Neuronal stem cell (in vitro differentiated cells): Measurements from ENCODE around the gene ZNF440.

ENCODE experiments used
- DNase-seq: peaks from one replicate; pipeline ENCODE4 v3.0.0-alpha.2; 2013; ENCODE audit warnings: low spot score
- H2AFZ ChIP-seq: one replicate; pipeline ENCODE4 v1.6.1; 2013; ENCODE audit warnings: mild to moderate bottlenecking, low read length, inconsistent platforms
- H2AK5ac ChIP-seq: 2 replicates; pipeline ENCODE4 v1.6.1; 2013; ENCODE audit warnings: low read depth, mild to moderate bottlenecking, inconsistent platforms, low read length, moderate library complexity, mixed read lengths
- H2BK120ac ChIP-seq: 2 replicates; pipeline ENCODE4 v1.6.1; 2013; ENCODE audit warnings: low read depth, mild to moderate bottlenecking, inconsistent platforms, low read length, moderate library complexity, mixed read lengths
- H2BK12ac ChIP-seq: one replicate; pipeline ENCODE4 v1.6.1; 2013; ENCODE audit warnings: low read length, inconsistent platforms
- H2BK15ac ChIP-seq: 2 replicates; pipeline ENCODE4 v1.6.1; 2013; ENCODE audit warnings: mild to moderate bottlenecking, low read length, inconsistent platforms, mixed read lengths
- H2BK5ac ChIP-seq: one replicate; pipeline ENCODE4 v1.6.1; 2013; ENCODE audit warnings: inconsistent platforms, mild to moderate bottlenecking, low read length, moderate library complexity
- H3K14ac ChIP-seq: one replicate; pipeline ENCODE4 v1.6.1; 2013; ENCODE audit warnings: low read length, inconsistent platforms
- H3K18ac ChIP-seq: 2 replicates; pipeline ENCODE4 v1.6.1; 2013; ENCODE audit warnings: low read length, inconsistent platforms
- H3K23ac ChIP-seq: 2 replicates; pipeline ENCODE4 v1.6.1; 2013; ENCODE audit warnings: low read depth, mild to moderate bottlenecking, mixed read lengths, low read length, inconsistent platforms; ENCODE audit not compliant: poor library complexity
- H3K27ac ChIP-seq: replicated peaks from 3 replicates; pipeline ENCODE4 v1.5.1; 2013; ENCODE audit warnings: low read length, inconsistent platforms
- H3K27me3 ChIP-seq, 3 experiments: 2 replicates each; pipeline ENCODE4 v1.6.1; 2013; ENCODE audit warnings: low read length in 3 of 3, mild to moderate bottlenecking in 2 of 3, inconsistent platforms in 1 of 3, low read depth in 1 of 3, mixed read lengths in 1 of 3, moderate library complexity in 1 of 3; ENCODE audit not compliant: control insufficient read depth in 3 of 3, insufficient read depth in 3 of 3
- H3K36me3 ChIP-seq, 2 donors: replicated peaks in 1 of 2; 2 replicates each; pipeline ENCODE4 v1.6.1; 2013; ENCODE audit warnings: low read length in 2 of 2; ENCODE audit not compliant: control insufficient read depth in 2 of 2, insufficient read depth in 2 of 2
- H3K4ac ChIP-seq: 2 replicates; pipeline ENCODE4 v1.6.1; 2013; ENCODE audit warnings: inconsistent platforms, mild to moderate bottlenecking, low read length, moderate library complexity
- H3K4me1 ChIP-seq, 2 donors: 1 replicate in 1 of 2; 2 replicates in 1 of 2; pipeline ENCODE4 v1.6.1; 2013; ENCODE audit warnings: low read length in 2 of 2, low read depth in 1 of 2; ENCODE audit not compliant: control insufficient read depth in 2 of 2, insufficient read depth in 1 of 2
- H3K4me2 ChIP-seq: one replicate; pipeline ENCODE4 v1.6.1; 2013; ENCODE audit warnings: mild to moderate bottlenecking, low read length, inconsistent platforms; ENCODE audit not compliant: insufficient read depth, poor library complexity, severe bottlenecking
- H3K4me3 ChIP-seq, 2 donors: 2 replicates each; pipeline ENCODE4 v1.5.1; 2013; ENCODE audit warnings: low read length in 2 of 2, mild to moderate bottlenecking in 2 of 2, inconsistent platforms in 1 of 2, moderate library complexity in 1 of 2
- H3K79me1 ChIP-seq: one replicate; pipeline ENCODE4 v1.6.1; 2013; ENCODE audit warnings: low read depth, mild to moderate bottlenecking, inconsistent platforms, low read length, moderate library complexity
- H3K9ac ChIP-seq: one replicate; pipeline ENCODE4 v1.6.1; 2013; ENCODE audit warnings: mild to moderate bottlenecking, low read depth, low read length, inconsistent platforms; ENCODE audit not compliant: poor library complexity
- H3K9me3 ChIP-seq, 2 donors: replicated peaks in 1 of 2; 2 replicates each; pipeline versions ENCODE3 to v1.6.1; 2013; ENCODE audit warnings: low read length in 2 of 2, mild to moderate bottlenecking in 2 of 2, inconsistent platforms in 1 of 2, low read depth in 1 of 2, mixed read lengths in 1 of 2, moderate library complexity in 1 of 2; ENCODE audit not compliant: control insufficient read depth in 2 of 2, insufficient read depth in 1 of 2
- H4K8ac ChIP-seq: one replicate; pipeline ENCODE4 v1.6.1; 2013; ENCODE audit warnings: low read depth, mild to moderate bottlenecking, inconsistent platforms, low read length, moderate library complexity
- H4K91ac ChIP-seq: one replicate; pipeline ENCODE4 v1.6.1; 2013; ENCODE audit warnings: low read length, low read depth, mild to moderate bottlenecking, inconsistent platforms; ENCODE audit not compliant: poor library complexity
- WGBS, 2 donors: extraction: QIAGEN DNeasy Blood & Tissue Kit; methylation state at CpG; one replicate each; pipeline ENCODE4 v1.1.7; 2013; ENCODE audit warnings: missing lambda C conversion rate in 2 of 2, mixed read lengths in 1 of 2; ENCODE audit not compliant: insufficient read length in 2 of 2, insufficient replicate concordance in 1 of 2; ENCODE audit errors: extremely low coverage in 2 of 2; 5-methylcytosine and 5-hydroxymethylcytosine counted together

The ZNF440 gene

DNA sequence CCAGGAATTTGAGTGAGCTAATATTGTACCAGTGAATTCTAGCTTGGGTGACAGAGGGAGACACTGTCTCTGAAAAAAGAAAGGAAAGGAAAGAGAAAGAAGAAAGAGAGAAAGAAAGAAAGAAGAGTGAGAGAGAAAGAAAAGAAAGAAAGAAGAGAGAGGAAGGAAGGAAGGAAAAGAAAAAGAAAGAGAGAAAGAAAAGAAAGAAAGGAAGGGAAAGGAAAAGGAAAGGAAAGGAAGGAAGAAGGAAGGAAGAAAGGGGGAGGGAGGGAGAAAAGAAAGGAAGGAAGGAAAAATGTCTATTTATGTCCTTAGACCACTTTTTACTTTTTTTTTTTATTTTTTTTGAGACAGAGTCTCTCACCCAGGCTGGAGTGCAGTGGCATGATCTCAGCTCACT lies 21.1 kb upstream of the ZNF440 start:
- DNase-seq = no peak
- no peaks in the 10 kb centered on the region for H3K27me3 ChIP-seq

GRCh38 chr19:11797491-11797890 lies 16.6 kb upstream of the ZNF440 start:
- peak overlapping the region; percentile 71 for H3K27ac ChIP-seq
- H3K4me3 ChIP-seq = peak overlapping the region; percentile 27 to 81
- H2AFZ ChIP-seq = peak overlapping the region; percentile 97

More for the DNA sequence above, 21.1 kb upstream of the ZNF440 start:
- no peak overlapping the region for H2AK5ac ChIP-seq
- H2BK15ac ChIP-seq = no peak overlapping the region
- no peak overlapping the region for H3K27ac ChIP-seq
- no peaks in the 10 kb centered on the region for H3K79me1 ChIP-seq
- H4K91ac ChIP-seq = no peak overlapping the region
- no peak overlapping the region for H2BK5ac ChIP-seq
- no peak overlapping the region for H2BK120ac ChIP-seq
- no peak overlapping the region for H2AFZ ChIP-seq
- H3K23ac ChIP-seq = no peak overlapping the region
- H4K8ac ChIP-seq = no peak overlapping the region
- no peak overlapping the region for H2BK12ac ChIP-seq
- peaks cover 0 to 8% of the 10 kb centered on the region in 2 donors for H3K9me3 ChIP-seq
- H3K4me2 ChIP-seq = no peak overlapping the region
- H3K14ac ChIP-seq = no peak overlapping the region
- H3K36me3 ChIP-seq = no peaks in the 10 kb centered on the region
- no peak overlapping the region for H3K18ac ChIP-seq
- H3K4me3 ChIP-seq = no peak overlapping the region
- H3K4ac ChIP-seq = no peak overlapping the region
- peaks cover 4 to 5% of the 10 kb centered on the region in 2 donors for H3K4me1 ChIP-seq
- H3K9ac ChIP-seq = no peak overlapping the region

GRCh38 chr19:11798391-11799330 lies 15.4 kb upstream of the ZNF440 start, which contains the start of gene ZNF491:
Gene ZNF491 (plus strand): TSS chr19:11798523. CDS start chr19:11805954, 7,431 bp downstream.
- H3K27me3 ChIP-seq = no peaks in the 10 kb centered on the region
- no peaks in the 10 kb centered on the region for H3K79me1 ChIP-seq
- no peak within 1 kb of the TSS for H3K4ac ChIP-seq
- H4K91ac ChIP-seq = no peak within 1 kb of the TSS
- H2BK12ac ChIP-seq = no peak within 1 kb of the TSS
- H2AFZ ChIP-seq = peak within 1 kb of the TSS; percentile 97
- no peak within 1 kb of the TSS for H4K8ac ChIP-seq
- no peak within 1 kb of the TSS for H3K23ac ChIP-seq
- H3K4me2 ChIP-seq = peak within 1 kb of the TSS; percentile 54
- no peaks in the 10 kb centered on the region for H3K36me3 ChIP-seq
- H3K18ac ChIP-seq = peak within 1 kb of the TSS; percentile 80
- no peak within 1 kb of the TSS for H2AK5ac ChIP-seq
- H3K27ac ChIP-seq = peak within 1 kb of the TSS; percentile 90
- no peak within 1 kb of the TSS for H2BK120ac ChIP-seq
- H2BK5ac ChIP-seq = peak within 1 kb of the TSS; percentile 46
- H3K9ac ChIP-seq = peak within 1 kb of the TSS; percentile 71
- H3K9me3 ChIP-seq = peaks cover 7 to 21% of the 10 kb centered on the region in 2 donors
- peak within 1 kb of the TSS; percentile 81 to 86 for H3K4me3 ChIP-seq
- peaks cover 6 to 8% of the 10 kb centered on the region in 2 donors for H3K4me1 ChIP-seq
- DNase-seq = peak; percentile 93
- no CpG with 5 or more reads among the region's 56 CpGs for WGBS, 2 donors
- H2BK15ac ChIP-seq = no peak within 1 kb of the TSS
- no peak within 1 kb of the TSS for H3K14ac ChIP-seq

More at GRCh38 chr19:11797491-11797890, 16.6 kb upstream of the ZNF440 start:
- Histone ChIP-seq H2BK15ac (no peak overlapping the region), H3K9ac (no peak overlapping the region), H3K14ac (no peak overlapping the region), H4K91ac (no peak overlapping the region), H3K23ac (no peak overlapping the region), H2BK12ac (no peak overlapping the region), H3K27me3 (no peaks in the 10 kb centered on the region), H3K79me1 (no peaks in the 10 kb centered on the region), H4K8ac (no peak overlapping the region), H3K4ac (no peak overlapping the region), H3K4me1 (peaks cover 6 to 8% of the 10 kb centered on the region in 2 donors), H3K4me2 (no peak overlapping the region), H2AK5ac (no peak overlapping the region), H3K18ac (peak overlapping the region; percentile 2), H3K9me3 (peaks cover 3 to 13% of the 10 kb centered on the region in 2 donors), H3K36me3 (no peaks in the 10 kb centered on the region), H2BK5ac (no peak overlapping the region), H2BK120ac (no peak overlapping the region)
- peak; percentile 72 for DNase-seq
- no CpG with 5 or more reads among the region's 8 CpGs for WGBS, 2 donors

GRCh38 chr19:11806354-11807098 lies 7.5 kb upstream of the ZNF440 start:
- no peak overlapping the region for H3K4me3 ChIP-seq
- no CpG with 5 or more reads among the region's 11 CpGs for WGBS, 2 donors
- H3K9me3 ChIP-seq = peaks cover 31 to 73% of the 10 kb centered on the region in 2 donors

More at GRCh38 chr19:11806354-11807098, 7.5 kb upstream of the ZNF440 start:
- Histone ChIP-seq H3K4me1 (no peaks in the 10 kb centered on the region), H3K79me1 (no peaks in the 10 kb centered on the region), H3K14ac (no peak overlapping the region), H3K4me2 (no peak overlapping the region), H2BK15ac (no peak overlapping the region), H3K9ac (no peak overlapping the region), H3K27me3 (no peaks in the 10 kb centered on the region), H3K18ac (no peak overlapping the region), H3K27ac (no peak overlapping the region), H3K23ac (no peak overlapping the region), H3K36me3 (peaks cover 11 to 44% of the 10 kb centered on the region in 2 donors), H4K91ac (no peak overlapping the region), H2BK120ac (no peak overlapping the region), H2AFZ (no peak overlapping the region), H3K4ac (no peak overlapping the region), H2AK5ac (no peak overlapping the region), H2BK5ac (no peak overlapping the region), H2BK12ac (no peak overlapping the region), H4K8ac (no peak overlapping the region)
- DNase-seq = no peak
